Measurements from ENCODE around the gene SEC16B.

DNA sequence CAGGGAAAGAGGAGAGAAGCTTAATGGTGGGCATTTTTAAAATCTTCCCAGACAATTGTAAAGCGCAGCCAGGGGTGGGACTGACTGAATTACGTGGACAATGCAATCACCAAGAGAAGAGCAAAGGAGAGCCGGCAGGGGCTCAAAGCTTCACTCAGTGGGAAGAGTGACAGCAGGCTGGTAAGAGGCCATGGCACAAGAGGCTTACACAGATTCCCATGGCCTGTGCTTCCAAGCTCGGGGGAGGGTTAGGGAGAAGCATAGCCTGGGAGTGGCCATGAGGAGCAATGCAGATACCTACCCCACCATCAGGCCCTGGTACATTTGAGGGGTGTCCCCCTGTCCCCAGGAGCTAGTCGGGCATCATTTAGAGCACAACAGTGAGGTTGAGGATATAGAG lies 27.1 kb upstream of the SEC16B start:
- no peak for TF ChIP-seq POLR2A (IDR thresholded peaks at IDR 0.05)
- TF ChIP-seq, protein P1, sequence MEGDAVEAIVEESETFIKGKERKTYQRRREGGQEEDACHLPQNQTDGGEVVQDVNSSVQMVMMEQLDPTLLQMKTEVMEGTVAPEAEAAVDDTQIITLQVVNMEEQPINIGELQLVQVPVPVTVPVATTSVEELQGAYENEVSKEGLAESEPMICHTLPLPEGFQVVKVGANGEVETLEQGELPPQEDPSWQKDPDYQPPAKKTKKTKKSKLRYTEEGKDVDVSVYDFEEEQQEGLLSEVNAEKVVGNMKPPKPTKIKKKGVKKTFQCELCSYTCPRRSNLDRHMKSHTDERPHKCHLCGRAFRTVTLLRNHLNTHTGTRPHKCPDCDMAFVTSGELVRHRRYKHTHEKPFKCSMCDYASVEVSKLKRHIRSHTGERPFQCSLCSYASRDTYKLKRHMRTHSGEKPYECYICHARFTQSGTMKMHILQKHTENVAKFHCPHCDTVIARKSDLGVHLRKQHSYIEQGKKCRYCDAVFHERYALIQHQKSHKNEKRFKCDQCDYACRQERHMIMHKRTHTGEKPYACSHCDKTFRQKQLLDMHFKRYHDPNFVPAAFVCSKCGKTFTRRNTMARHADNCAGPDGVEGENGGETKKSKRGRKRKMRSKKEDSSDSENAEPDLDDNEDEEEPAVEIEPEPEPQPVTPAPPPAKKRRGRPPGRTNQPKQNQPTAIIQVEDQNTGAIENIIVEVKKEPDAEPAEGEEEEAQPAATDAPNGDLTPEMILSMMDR (IDR thresholded peaks at IDR 0.05) = no peak
